Measurements from ENCODE around the gene ABCC1. TPM values are rescaled to one million over a fixed set of nuclear protein-coding genes. Genes with fewer than 3 reads are reported as not detected.

Gene ABCC1
- total RNA-seq, 1 experiment from 2014 or later: 25.0 TPM

DNA sequence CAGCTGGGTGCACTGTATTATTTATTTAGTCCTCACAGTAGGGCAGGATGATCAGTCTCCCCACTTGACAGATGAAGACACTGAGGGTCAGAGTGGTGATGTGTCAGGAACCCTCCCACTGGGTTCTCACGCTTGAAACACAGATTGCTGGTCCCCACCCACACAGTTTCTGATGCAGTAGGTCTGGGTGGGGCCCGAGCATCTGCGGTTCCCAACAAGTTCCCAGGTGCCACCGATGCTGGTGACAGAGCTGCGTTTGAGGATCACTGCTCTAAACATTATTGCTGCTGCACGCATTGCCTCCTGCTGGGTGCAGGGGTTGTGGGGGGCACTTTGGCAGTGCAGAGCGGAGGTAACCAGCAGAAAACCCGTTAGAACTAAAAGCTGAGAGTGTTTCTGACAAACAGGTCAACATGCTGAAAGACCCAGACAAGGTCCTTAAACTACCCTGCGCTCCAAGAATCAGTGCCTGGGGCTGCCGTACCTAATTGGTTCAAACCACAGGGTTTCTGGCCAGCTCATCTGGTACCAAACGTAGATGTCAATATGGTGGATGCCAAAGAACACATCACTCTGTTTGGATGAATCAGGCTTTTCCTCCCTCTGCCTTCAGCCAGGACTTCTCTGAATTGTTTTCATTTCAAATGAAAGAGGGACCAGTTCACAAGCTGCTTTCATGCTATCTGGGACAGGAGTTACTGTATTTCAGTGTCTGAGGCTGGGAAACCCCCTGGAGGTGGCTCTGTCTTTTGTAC, 76.0 kb downstream of the ABCC1 start:
- ChIA-PET POLR2A (ENCODE audit: low non-redundant PET) (no interaction called here), CTCF (no interaction called here)
- BruUV-seq (replicated peaks): no TSS peak
- Histone ChIP-seq H3K27ac (ENCODE audit: low read depth, low read length, poor library complexity, severe bottlenecking) (no peak overlapping the region), H3K9me3 (ENCODE audit: low read depth, low read length, poor library complexity, severe bottlenecking) (no peaks in the 10 kb centered on the region), H3K4me3 (ENCODE audit: low read depth, low read length, poor library complexity, severe bottlenecking) (no peak overlapping the region), H3K36me3 (ENCODE audit: insufficient read depth, low read length, poor library complexity, severe bottlenecking) (no peaks in the 10 kb centered on the region), H3K4me1 (ENCODE audit: insufficient read depth, low read length, poor library complexity, severe bottlenecking) (no peaks in the 10 kb centered on the region), H3K27me3 (replicated peaks; ENCODE audit: insufficient read depth, low read depth, low read length, poor library complexity) (no peaks in the 10 kb centered on the region)
- intact Hi-C loops (cut with micrococcal nuclease; ENCODE audit: unreplicated experiment): no loop called here
- DNase-seq (ENCODE audit: low spot score): no peak
- TF ChIP-seq, protein P1, sequence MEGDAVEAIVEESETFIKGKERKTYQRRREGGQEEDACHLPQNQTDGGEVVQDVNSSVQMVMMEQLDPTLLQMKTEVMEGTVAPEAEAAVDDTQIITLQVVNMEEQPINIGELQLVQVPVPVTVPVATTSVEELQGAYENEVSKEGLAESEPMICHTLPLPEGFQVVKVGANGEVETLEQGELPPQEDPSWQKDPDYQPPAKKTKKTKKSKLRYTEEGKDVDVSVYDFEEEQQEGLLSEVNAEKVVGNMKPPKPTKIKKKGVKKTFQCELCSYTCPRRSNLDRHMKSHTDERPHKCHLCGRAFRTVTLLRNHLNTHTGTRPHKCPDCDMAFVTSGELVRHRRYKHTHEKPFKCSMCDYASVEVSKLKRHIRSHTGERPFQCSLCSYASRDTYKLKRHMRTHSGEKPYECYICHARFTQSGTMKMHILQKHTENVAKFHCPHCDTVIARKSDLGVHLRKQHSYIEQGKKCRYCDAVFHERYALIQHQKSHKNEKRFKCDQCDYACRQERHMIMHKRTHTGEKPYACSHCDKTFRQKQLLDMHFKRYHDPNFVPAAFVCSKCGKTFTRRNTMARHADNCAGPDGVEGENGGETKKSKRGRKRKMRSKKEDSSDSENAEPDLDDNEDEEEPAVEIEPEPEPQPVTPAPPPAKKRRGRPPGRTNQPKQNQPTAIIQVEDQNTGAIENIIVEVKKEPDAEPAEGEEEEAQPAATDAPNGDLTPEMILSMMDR (conservative IDR thresholded peaks at IDR 0.05; ENCODE audit: low read depth, low read length): no peak
- TF ChIP-seq EZH2 (IDR thresholded peaks at IDR 0.05; ENCODE audit: borderline replicate concordance, low read depth, low read length, poor library complexity, severe bottlenecking): no peak

DNA sequence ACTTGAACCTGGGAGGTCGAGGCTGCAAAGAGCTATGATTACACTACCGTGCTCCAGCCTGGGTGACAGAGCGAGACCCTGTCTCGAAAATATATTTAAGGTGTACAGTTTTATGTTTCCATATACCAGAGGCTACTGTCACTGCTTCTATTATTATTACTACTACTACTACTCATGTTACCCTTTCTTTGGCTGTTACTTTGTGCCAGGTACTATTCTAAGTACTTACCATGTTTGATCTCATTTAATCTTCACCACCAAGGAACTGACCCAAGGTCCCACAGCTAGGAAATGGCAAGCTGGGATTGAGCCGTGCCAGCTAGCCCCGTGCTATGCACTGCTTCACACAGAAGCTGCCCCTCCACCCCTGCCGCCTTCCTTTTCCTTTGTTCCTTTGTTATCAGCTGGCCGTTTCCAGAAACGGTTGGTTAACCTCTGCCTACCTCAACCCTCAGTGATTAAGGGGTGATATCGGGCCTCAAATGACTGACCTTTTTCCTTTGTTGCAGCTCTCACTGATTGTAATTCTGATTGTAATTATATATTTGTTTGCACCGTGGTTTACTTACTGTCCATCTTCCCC, 78.4 kb downstream of the ABCC1 start:
- ChIA-PET POLR2A (ENCODE audit: low non-redundant PET) (no interaction called here), CTCF (no interaction called here)
- no TSS peak for BruUV-seq (replicated peaks)
- no peaks in the 10 kb centered on the region for H3K36me3 ChIP-seq (ENCODE audit: insufficient read depth, low read length, poor library complexity, severe bottlenecking)
- no peaks in the 10 kb centered on the region for H3K9me3 ChIP-seq (ENCODE audit: low read depth, low read length, poor library complexity, severe bottlenecking)
- H3K4me3 ChIP-seq (ENCODE audit: low read depth, low read length, poor library complexity, severe bottlenecking): no peak overlapping the region
- H3K27ac ChIP-seq (ENCODE audit: low read depth, low read length, poor library complexity, severe bottlenecking): no peak overlapping the region
- H3K4me1 ChIP-seq (ENCODE audit: insufficient read depth, low read length, poor library complexity, severe bottlenecking): no peaks in the 10 kb centered on the region
- DNase-seq (ENCODE audit: low spot score): no peak
- no peaks in the 10 kb centered on the region for H3K27me3 ChIP-seq (replicated peaks; ENCODE audit: insufficient read depth, low read depth, low read length, poor library complexity)
- intact Hi-C loops (cut with micrococcal nuclease; ENCODE audit: unreplicated experiment): no loop called here
- TF ChIP-seq EZH2 (IDR thresholded peaks at IDR 0.05; ENCODE audit: borderline replicate concordance, low read depth, low read length, poor library complexity, severe bottlenecking): no peak
- TF ChIP-seq, protein P1 (conservative IDR thresholded peaks at IDR 0.05; ENCODE audit: low read depth, low read length): no peak

DNA sequence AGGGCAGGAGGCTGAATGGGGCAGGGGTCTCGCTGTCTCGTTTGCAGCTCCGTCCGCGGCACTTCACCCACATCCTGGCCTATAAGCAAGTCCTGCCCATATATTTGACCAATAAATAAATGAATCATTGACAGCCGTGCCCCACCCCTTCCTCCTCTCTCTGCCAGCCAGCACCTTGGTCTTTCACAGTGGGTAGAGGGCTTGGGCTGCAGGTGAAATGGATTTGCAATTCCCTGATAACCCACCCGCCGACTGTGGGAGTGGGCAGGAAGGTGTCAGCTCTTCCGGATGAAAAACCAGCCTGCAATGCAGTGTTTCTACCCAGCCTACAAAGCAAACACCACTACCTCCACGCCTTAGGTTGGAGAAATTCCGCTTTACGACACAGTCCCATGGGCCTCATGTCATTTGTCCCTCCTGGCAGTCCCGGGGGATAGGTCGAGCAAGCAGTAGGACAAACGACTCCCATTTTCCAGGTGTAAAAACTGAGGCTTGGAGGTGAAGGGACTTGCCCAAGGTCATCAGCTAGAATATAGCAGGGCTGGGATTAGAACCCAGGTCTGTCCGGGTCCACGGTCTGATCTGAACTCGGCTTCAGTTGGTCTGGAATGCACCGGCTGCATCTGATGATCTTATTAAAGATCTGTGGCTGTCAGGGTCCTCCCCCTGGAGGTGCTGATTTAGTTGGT, 79.0 kb downstream of the ABCC1 start:
- intact Hi-C loops (cut with micrococcal nuclease; ENCODE audit: unreplicated experiment): no loop called here
- Histone ChIP-seq H3K27me3 (replicated peaks; ENCODE audit: insufficient read depth, low read depth, low read length, poor library complexity) (no peaks in the 10 kb centered on the region), H3K4me1 (ENCODE audit: insufficient read depth, low read length, poor library complexity, severe bottlenecking) (no peaks in the 10 kb centered on the region), H3K9me3 (ENCODE audit: low read depth, low read length, poor library complexity, severe bottlenecking) (no peaks in the 10 kb centered on the region), H3K27ac (ENCODE audit: low read depth, low read length, poor library complexity, severe bottlenecking) (no peak overlapping the region), H3K36me3 (ENCODE audit: insufficient read depth, low read length, poor library complexity, severe bottlenecking) (no peaks in the 10 kb centered on the region), H3K4me3 (ENCODE audit: low read depth, low read length, poor library complexity, severe bottlenecking) (no peak overlapping the region)
- POLR2A ChIA-PET (ENCODE audit: low non-redundant PET): no interaction called here
- CTCF ChIA-PET: no interaction called here
- no peak for DNase-seq (ENCODE audit: low spot score)
- BruUV-seq (replicated peaks): no TSS peak
- TF ChIP-seq EZH2 (IDR thresholded peaks at IDR 0.05; ENCODE audit: borderline replicate concordance, low read depth, low read length, poor library complexity, severe bottlenecking): no peak
- TF ChIP-seq, protein P1 (conservative IDR thresholded peaks at IDR 0.05; ENCODE audit: low read depth, low read length): no peak
